Liver (tissue), 9 donors: Measurements from ENCODE around the gene ANKRD44. TPM values are rescaled to one million over a fixed set of nuclear protein-coding genes. Genes with fewer than 3 reads are reported as not detected.

Experiments
- DNase-seq: peaks from one replicate; pipeline ENCODE4 v3.0.0-alpha.2; 2017; ENCODE audit warnings: low spot score
- H3K27ac ChIP-seq, 2 donors: one replicate each; pipeline ENCODE4 v1.7.0; 2013; ENCODE audit warnings: inconsistent platforms in 2 of 2, low read length in 2 of 2, control low read depth in 1 of 2, low read depth in 1 of 2, mild to moderate bottlenecking in 1 of 2
- H3K27me3 ChIP-seq, 4 donors: one replicate each; pipeline versions ENCODE4 v1.6.1 to v1.7.0; 2013; ENCODE audit warnings: low read length in 3 of 4, inconsistent platforms in 1 of 4, mild to moderate bottlenecking in 1 of 4, moderate library complexity in 1 of 4; ENCODE audit not compliant: control insufficient read depth in 4 of 4, insufficient read depth in 4 of 4
- H3K36me3 ChIP-seq, 4 donors: one replicate each; pipeline versions ENCODE4 v1.6.1 to v1.7.0; 2013; ENCODE audit warnings: low read length in 3 of 4, mild to moderate bottlenecking in 3 of 4, low read depth in 1 of 4, moderate library complexity in 1 of 4; ENCODE audit not compliant: control insufficient read depth in 4 of 4, insufficient read depth in 3 of 4
- H3K4me1 ChIP-seq, 4 donors: one replicate each; pipeline versions ENCODE4 v1.6.1 to v1.7.0; 2013; ENCODE audit warnings: low read length in 3 of 4, mild to moderate bottlenecking in 3 of 4, moderate library complexity in 1 of 4; ENCODE audit not compliant: control insufficient read depth in 4 of 4, insufficient read depth in 4 of 4
- H3K4me3 ChIP-seq, 3 donors: one replicate each; pipeline versions ENCODE4 v1.6.1 to v1.7.0; 2013; ENCODE audit warnings: low read length in 3 of 3, control low read depth in 1 of 3, low read depth in 1 of 3, mild to moderate bottlenecking in 1 of 3
- H3K9ac ChIP-seq, 2 donors: one replicate each; pipeline ENCODE4 v1.7.0; 2013; ENCODE audit warnings: low read length in 2 of 2, mild to moderate bottlenecking in 2 of 2, moderate library complexity in 2 of 2, control low read depth in 1 of 2, low read depth in 1 of 2
- H3K9me3 ChIP-seq, 4 donors: one replicate each; pipeline versions ENCODE4 v1.6.1 to v1.7.0; 2013; ENCODE audit warnings: low read length in 3 of 4; ENCODE audit not compliant: control insufficient read depth in 4 of 4
- FOXA1 ChIP-seq: IDR thresholded peaks from 2 replicates; pipeline ENCODE4 v1.6.1; 2016; ENCODE audit warnings: antibody characterized with exemption
- FOXA2 ChIP-seq: IDR thresholded peaks from 2 replicates; pipeline ENCODE4 v1.6.1; 2016; ENCODE audit warnings: antibody characterized with exemption
- GABPA ChIP-seq, 2 donors: IDR thresholded peaks in 1 of 2; conservative IDR thresholded peaks in 1 of 2; 2 replicates each; pipeline ENCODE4 v1.6.1; 2016; ENCODE audit warnings: antibody characterized with exemption in 2 of 2, mild to moderate bottlenecking in 1 of 2, moderate library complexity in 1 of 2
- HNF4G ChIP-seq: IDR thresholded peaks from 2 replicates; pipeline ENCODE4 v1.6.1; 2016; ENCODE audit warnings: antibody characterized with exemption
- JUND ChIP-seq, 2 donors: IDR thresholded peaks; 2 replicates each; pipeline ENCODE4 v1.6.1; 2016; ENCODE audit warnings: antibody characterized with exemption in 2 of 2
- NR2F2 ChIP-seq: IDR thresholded peaks from 2 replicates; pipeline ENCODE4 v1.6.1; 2016; ENCODE audit warnings: antibody characterized with exemption
- RAD21 ChIP-seq, 2 donors: IDR thresholded peaks; 2 replicates each; pipeline ENCODE4 v1.6.1; 2016; ENCODE audit warnings: antibody characterized with exemption in 2 of 2, mild to moderate bottlenecking in 2 of 2
- RXRA ChIP-seq, 2 donors: IDR thresholded peaks; 2 replicates each; pipeline ENCODE4 v1.6.1; 2017 to 2018; ENCODE audit warnings: antibody characterized with exemption in 2 of 2, mild to moderate bottlenecking in 1 of 2
- SP1 ChIP-seq: IDR thresholded peaks from 2 replicates; pipeline ENCODE4 v1.6.1; 2018; ENCODE audit warnings: antibody characterized with exemption, mild to moderate bottlenecking
- TAF1 ChIP-seq: conservative IDR thresholded peaks from 2 replicates; pipeline ENCODE4 v1.6.1; 2016; ENCODE audit warnings: antibody characterized with exemption, mild to moderate bottlenecking
- YY1 ChIP-seq: IDR thresholded peaks from 2 replicates; pipeline ENCODE4 v1.6.1; 2016; ENCODE audit warnings: antibody characterized with exemption, mild to moderate bottlenecking
- WGBS: extraction: QIAGEN DNeasy Blood & Tissue Kit; methylation state at CpG from one replicate; pipeline ENCODE4 v1.1.7; 2013; 5-methylcytosine and 5-hydroxymethylcytosine counted together
- polyA plus RNA-seq, 2 donors: library from polyadenylated mRNA; stranded (reverse) in 1 of 2; unstranded in 1 of 2; fragments of 200-250 nt in 1 of 2; fragments of >200 nt in 1 of 2; fragmentation: Nextera tagmentation in 1 of 2; extraction: Ambion mirVana in 1 of 2; gene quantifications; one replicate each; pipeline versions ENCODE4 v1.2.1 to v1.2.3, GENCODE V29; 2013 to 2015
- total RNA-seq, 2 donors: library from RNA; depleted of rRNA; stranded (reverse); fragments of >200 nt; gene quantifications; one replicate each; pipeline ENCODE4 v1.2.3, GENCODE V29; 2014
- TF ChIP-seq, protein P1 (sequence below): IDR thresholded peaks from 2 replicates; pipeline ENCODE4 v1.6.1; 2016; ENCODE audit warnings: antibody characterized with exemption, mild to moderate bottlenecking
- TF ChIP-seq, protein P2 (sequence below): fragments of 150-350 bp; IDR thresholded peaks from 2 replicates; pipeline ENCODE4 v1.5.1; 2017; ENCODE audit warnings: improper control_type of control experiment, low read depth, low read length; ENCODE audit not compliant: missing input control
- TF ChIP-seq, protein P3 (sequence below): IDR thresholded peaks from 2 replicates; pipeline ENCODE4 v1.6.1; 2016; ENCODE audit warnings: antibody characterized with exemption
- donor health status: healthy.
- donor health status: healthy.
- donor health status: healthy.
- donor health status: healthy.
- donor health status: healthy.

The ANKRD44 gene
- total and polyA plus RNA-seq, 4 donors: 3.8 to 18.2 (median 6.8) TPM

DNA sequence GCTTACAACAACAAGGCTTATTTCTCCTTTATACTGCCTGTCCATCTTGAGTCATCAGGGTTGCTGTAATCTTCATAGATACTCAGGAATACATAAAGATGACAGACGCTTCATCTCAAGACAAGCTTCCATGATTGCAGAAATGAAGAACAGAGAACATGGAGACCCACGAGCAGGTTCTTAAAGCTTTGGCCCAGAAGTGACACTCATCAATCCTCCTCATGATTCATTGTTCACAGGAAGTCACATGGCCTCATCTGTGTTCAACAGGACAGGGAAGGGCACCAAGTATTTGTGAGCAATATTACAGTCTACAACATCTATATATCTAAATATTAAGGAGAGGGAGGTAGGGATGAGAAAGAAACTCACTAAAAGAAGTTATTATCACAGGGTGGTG, 347.5 kb downstream of the ANKRD44 start:
- Histone ChIP-seq H3K27me3 (peaks cover 0 to 3% (median 0%) of the 10 kb centered on the region in 4 donors), H3K27ac (no peak overlapping the region), H3K4me3 (no peak overlapping the region), H3K9ac (no peak overlapping the region), H3K9me3 (no peaks in the 10 kb centered on the region), H3K36me3 (no peaks in the 10 kb centered on the region), H3K4me1 (peaks cover 0 to 8% (median 4%) of the 10 kb centered on the region in 4 donors)
- WGBS: 81% methylated on average over 2 of the region's 2 CpGs
- no peak for DNase-seq
- TF ChIP-seq FOXA2: no peak
- no peak for TF ChIP-seq YY1
- TF ChIP-seq RAD21 (IDR thresholded peaks at IDR 0.05): no peak
- no peak for TF ChIP-seq TAF1
- TF ChIP-seq NR2F2: no peak
- TF ChIP-seq FOXA1: no peak
- TF ChIP-seq, protein P1, sequence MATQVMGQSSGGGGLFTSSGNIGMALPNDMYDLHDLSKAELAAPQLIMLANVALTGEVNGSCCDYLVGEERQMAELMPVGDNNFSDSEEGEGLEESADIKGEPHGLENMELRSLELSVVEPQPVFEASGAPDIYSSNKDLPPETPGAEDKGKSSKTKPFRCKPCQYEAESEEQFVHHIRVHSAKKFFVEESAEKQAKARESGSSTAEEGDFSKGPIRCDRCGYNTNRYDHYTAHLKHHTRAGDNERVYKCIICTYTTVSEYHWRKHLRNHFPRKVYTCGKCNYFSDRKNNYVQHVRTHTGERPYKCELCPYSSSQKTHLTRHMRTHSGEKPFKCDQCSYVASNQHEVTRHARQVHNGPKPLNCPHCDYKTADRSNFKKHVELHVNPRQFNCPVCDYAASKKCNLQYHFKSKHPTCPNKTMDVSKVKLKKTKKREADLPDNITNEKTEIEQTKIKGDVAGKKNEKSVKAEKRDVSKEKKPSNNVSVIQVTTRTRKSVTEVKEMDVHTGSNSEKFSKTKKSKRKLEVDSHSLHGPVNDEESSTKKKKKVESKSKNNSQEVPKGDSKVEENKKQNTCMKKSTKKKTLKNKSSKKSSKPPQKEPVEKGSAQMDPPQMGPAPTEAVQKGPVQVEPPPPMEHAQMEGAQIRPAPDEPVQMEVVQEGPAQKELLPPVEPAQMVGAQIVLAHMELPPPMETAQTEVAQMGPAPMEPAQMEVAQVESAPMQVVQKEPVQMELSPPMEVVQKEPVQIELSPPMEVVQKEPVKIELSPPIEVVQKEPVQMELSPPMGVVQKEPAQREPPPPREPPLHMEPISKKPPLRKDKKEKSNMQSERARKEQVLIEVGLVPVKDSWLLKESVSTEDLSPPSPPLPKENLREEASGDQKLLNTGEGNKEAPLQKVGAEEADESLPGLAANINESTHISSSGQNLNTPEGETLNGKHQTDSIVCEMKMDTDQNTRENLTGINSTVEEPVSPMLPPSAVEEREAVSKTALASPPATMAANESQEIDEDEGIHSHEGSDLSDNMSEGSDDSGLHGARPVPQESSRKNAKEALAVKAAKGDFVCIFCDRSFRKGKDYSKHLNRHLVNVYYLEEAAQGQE: no peak

DNA sequence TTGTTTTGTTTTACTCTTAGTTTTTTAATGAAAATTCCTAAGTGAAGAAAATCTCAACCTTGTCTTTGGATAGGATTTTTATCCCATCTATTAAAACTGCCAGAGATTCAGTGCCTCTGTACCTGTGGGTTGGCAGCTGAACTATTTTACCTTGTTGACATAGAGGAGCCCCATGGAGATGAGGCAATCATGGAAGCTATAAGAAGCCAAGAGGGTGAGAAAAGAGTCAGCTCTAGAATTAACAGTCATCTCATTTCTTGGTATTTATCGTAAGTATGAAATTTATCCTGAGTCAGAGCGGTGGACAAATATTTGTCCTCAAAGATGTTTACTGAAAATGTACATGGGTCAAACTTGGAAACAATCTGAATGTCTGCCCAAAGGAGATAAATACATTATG, 348.3 kb downstream of the ANKRD44 start:
- TF ChIP-seq JUND (IDR thresholded peaks at IDR 0.05): no peak
- TF ChIP-seq, protein P2, sequence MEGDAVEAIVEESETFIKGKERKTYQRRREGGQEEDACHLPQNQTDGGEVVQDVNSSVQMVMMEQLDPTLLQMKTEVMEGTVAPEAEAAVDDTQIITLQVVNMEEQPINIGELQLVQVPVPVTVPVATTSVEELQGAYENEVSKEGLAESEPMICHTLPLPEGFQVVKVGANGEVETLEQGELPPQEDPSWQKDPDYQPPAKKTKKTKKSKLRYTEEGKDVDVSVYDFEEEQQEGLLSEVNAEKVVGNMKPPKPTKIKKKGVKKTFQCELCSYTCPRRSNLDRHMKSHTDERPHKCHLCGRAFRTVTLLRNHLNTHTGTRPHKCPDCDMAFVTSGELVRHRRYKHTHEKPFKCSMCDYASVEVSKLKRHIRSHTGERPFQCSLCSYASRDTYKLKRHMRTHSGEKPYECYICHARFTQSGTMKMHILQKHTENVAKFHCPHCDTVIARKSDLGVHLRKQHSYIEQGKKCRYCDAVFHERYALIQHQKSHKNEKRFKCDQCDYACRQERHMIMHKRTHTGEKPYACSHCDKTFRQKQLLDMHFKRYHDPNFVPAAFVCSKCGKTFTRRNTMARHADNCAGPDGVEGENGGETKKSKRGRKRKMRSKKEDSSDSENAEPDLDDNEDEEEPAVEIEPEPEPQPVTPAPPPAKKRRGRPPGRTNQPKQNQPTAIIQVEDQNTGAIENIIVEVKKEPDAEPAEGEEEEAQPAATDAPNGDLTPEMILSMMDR: no peak
- no peak for TF ChIP-seq GABPA (IDR thresholded peaks at IDR 0.05 in 1 of 2, conservative IDR thresholded peaks at IDR 0.05 in 1 of 2)
- TF ChIP-seq SP1: no peak
- TF ChIP-seq, protein P1: no peak
- TF ChIP-seq RXRA (IDR thresholded peaks at IDR 0.05): no peak
- no peak for TF ChIP-seq TAF1
- no peak for TF ChIP-seq HNF4G
- TF ChIP-seq, protein P3, sequence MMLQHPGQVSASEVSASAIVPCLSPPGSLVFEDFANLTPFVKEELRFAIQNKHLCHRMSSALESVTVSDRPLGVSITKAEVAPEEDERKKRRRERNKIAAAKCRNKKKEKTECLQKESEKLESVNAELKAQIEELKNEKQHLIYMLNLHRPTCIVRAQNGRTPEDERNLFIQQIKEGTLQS: no peak
- TF ChIP-seq YY1: no peak

More for the DNA sequence above, 348.3 kb downstream of the ANKRD44 start:
- Histone ChIP-seq H3K9me3 (no peaks in the 10 kb centered on the region), H3K36me3 (no peaks in the 10 kb centered on the region), H3K4me3 (no peak overlapping the region), H3K9ac (no peak overlapping the region), H3K27me3 (peaks cover 0 to 3% (median 0%) of the 10 kb centered on the region in 4 donors), H3K4me1 (peaks cover 0 to 8% (median 4%) of the 10 kb centered on the region in 4 donors), H3K27ac (no peak overlapping the region)
- 92% methylated on average over 2 of the region's 2 CpGs for WGBS
- no peak for DNase-seq
